ENCODE data around the gene SLC4A1. TPM values are rescaled to one million over a fixed set of nuclear protein-coding genes. Genes with fewer than 3 reads are reported as not detected.

The SLC4A1 gene
- total RNA-seq, 3 donors from 2014 or later, result 0.33 TPM; not detected in 2

GRCh38 chr17:44310609-44311376 lies 42.9 kb upstream of the SLC4A1 start:
- Histone ChIP-seq H3K27ac (no peak overlapping the region), H3K9me3 (no peaks in the 10 kb centered on the region), H3K4me1 (peaks cover 0 to 6% of the 10 kb centered on the region in 2 donors), H3K36me3 (no peaks in the 10 kb centered on the region), H3K27me3 (peaks cover 8 to 19% of the 10 kb centered on the region in 2 donors), H3K4me3 (no peak overlapping the region)
- intact Hi-C loops (cut with DNase I; ENCODE audit: low total_unique reads), result no loop called here
- no peak for DNase-seq (ENCODE audit: low spot score in 2 of 2)
- TF ChIP-seq POLR2AphosphoS5 (IDR thresholded peaks at IDR 0.05) (no peak), CTCF (IDR thresholded peaks at IDR 0.05) (no peak), POLR2A (IDR thresholded peaks at IDR 0.05) (no peak)

GRCh38 chr17:44310188-44310587 lies 42.3 kb upstream of the SLC4A1 start:
- DNase-seq (ENCODE audit: low spot score in 2 of 2), result no peak
- Histone ChIP-seq H3K27ac (no peak overlapping the region), H3K4me1 (peaks cover 0 to 6% of the 10 kb centered on the region in 2 donors), H3K9me3 (no peaks in the 10 kb centered on the region), H3K4me3 (no peak overlapping the region), H3K27me3 (peaks cover 8 to 15% of the 10 kb centered on the region in 2 donors), H3K36me3 (no peaks in the 10 kb centered on the region)
- intact Hi-C loops (cut with DNase I; ENCODE audit: low total_unique reads), result no loop called here
- no peak for TF ChIP-seq CTCF (IDR thresholded peaks at IDR 0.05)
- no peak for TF ChIP-seq POLR2A (IDR thresholded peaks at IDR 0.05)
- no peak for TF ChIP-seq POLR2AphosphoS5 (IDR thresholded peaks at IDR 0.05)

GRCh38 chr17:44309472-44309871 lies 41.5 kb upstream of the SLC4A1 start:
- no peak for TF ChIP-seq POLR2AphosphoS5 (IDR thresholded peaks at IDR 0.05)
- no peak for TF ChIP-seq POLR2A (IDR thresholded peaks at IDR 0.05)
- no peak for TF ChIP-seq CTCF (IDR thresholded peaks at IDR 0.05)
- intact Hi-C loops (cut with DNase I; ENCODE audit: low total_unique reads), result no loop called here
- Histone ChIP-seq H3K4me1 (peaks cover 0 to 6% of the 10 kb centered on the region in 2 donors), H3K36me3 (no peaks in the 10 kb centered on the region), H3K9me3 (no peaks in the 10 kb centered on the region), H3K4me3 (no peak overlapping the region), H3K27me3 (peaks cover 6 to 8% of the 10 kb centered on the region in 2 donors), H3K27ac (no peak overlapping the region)
- no peak for DNase-seq (ENCODE audit: low spot score in 2 of 2)

- TF ChIP-seq CTCF (IDR thresholded peaks at IDR 0.05) (no peak), POLR2A (IDR thresholded peaks at IDR 0.05) (no peak), POLR2AphosphoS5 (IDR thresholded peaks at IDR 0.05) (no peak)
- Histone ChIP-seq H3K4me3 (peak overlapping the region; percentile 35 to 70 (median 50)), H3K9me3 (no peaks in the 10 kb centered on the region), H3K36me3 (no peaks in the 10 kb centered on the region), H3K27me3 (peaks cover 2 to 3% of the 10 kb centered on the region in 2 donors), H3K4me1 (peaks cover 0 to 6% of the 10 kb centered on the region in 2 donors), H3K27ac (no peak overlapping the region)
- intact Hi-C loops (cut with DNase I; ENCODE audit: low total_unique reads), result no loop called here
- DNase-seq (ENCODE audit: low spot score in 2 of 2), result no peak
Measured at GRCh38 chr17:44308865-44309264, 40.9 kb upstream of the SLC4A1 start.

GRCh38 chr17:44308320-44308818 lies 40.4 kb upstream of the SLC4A1 start, which contains the start of gene RUNDC3A:
Gene RUNDC3A (plus strand): TSS chr17:44308601. CDS start chr17:44308833, 232 bp downstream.
- no peaks in the 10 kb centered on the region for H3K9me3 ChIP-seq
- peak within 1 kb of the TSS; percentile 35 to 70 (median 50) for H3K4me3 ChIP-seq
- H3K36me3 ChIP-seq, result no peaks in the 10 kb centered on the region
- peak; percentile 79 to 87 for DNase-seq (ENCODE audit: low spot score in 2 of 2)
- H3K27me3 ChIP-seq, result peaks cover 0 to 3% of the 10 kb centered on the region in 2 donors
- peak within 1 kb of the TSS in 1 of 2 donors; percentile 1 for H3K27ac ChIP-seq
- intact Hi-C loops (cut with DNase I; ENCODE audit: low total_unique reads), result no loop called here
- peaks cover 0 to 6% of the 10 kb centered on the region in 2 donors for H3K4me1 ChIP-seq
- TF ChIP-seq POLR2AphosphoS5 (IDR thresholded peaks at IDR 0.05), result no peak
- TF ChIP-seq CTCF (IDR thresholded peaks at IDR 0.05), result no peak
- no peak for TF ChIP-seq POLR2A (IDR thresholded peaks at IDR 0.05)

All from breast epithelium (tissue), 4 donors.